Measurements from ENCODE around the gene CENPF.

GRCh38 chr1:214583824-214584554 is 19.0 kb upstream of the CENPF start:
- TF ChIP-seq RAD21 (IDR thresholded peaks at IDR 0.05; ENCODE audit: low read depth), result no peak
- no peak for TF ChIP-seq TAF1 (IDR thresholded peaks at IDR 0.05; ENCODE audit: low read depth)
- TF ChIP-seq TCF12 (IDR thresholded peaks at IDR 0.05; ENCODE audit: low read depth), result no peak
- TF ChIP-seq MAX (IDR thresholded peaks at IDR 0.05), result no peak
- TF ChIP-seq CEBPB (IDR thresholded peaks at IDR 0.05), result no peak

Data from Ishikawa (cell line).